Stomach (tissue), 9 donors: ENCODE results near the gene RBL1. TPM values are rescaled to one million over a fixed set of nuclear protein-coding genes. Genes with fewer than 3 reads are reported as not detected.
A peak's percentile ranks its signal among the peaks of the same experiment; 100 is the strongest.
"Not testable (repeated sequence)": the region's sequence is repeated elsewhere in the genome, so short reads cannot be mapped to it uniquely, and the experiment has no call there.

ENCODE experiments used
- DNase-seq, 2 donors: peaks; one replicate each; pipeline versions ENCODE4 v3.0.0 to v3.0.0-alpha.2; 2013 to 2019
- H3K27ac ChIP-seq, 5 donors: fragments of 200-600 bp in 4 of 5; sonication (generic) in 4 of 5; one replicate each; pipeline ENCODE4 v1.5.1; 2013 to 2019; ENCODE audit warnings: mild to moderate bottlenecking in 1 of 5, moderate library complexity in 1 of 5
- H3K27me3 ChIP-seq, 3 donors: fragments of 200-600 bp; sonication (generic); one replicate each; pipeline ENCODE4 v1.5.1; 2017 to 2019; ENCODE audit warnings: mixed run types in 1 of 3
- H3K36me3 ChIP-seq, 4 donors: fragments of 200-600 bp; sonication (generic); 1 replicate in 3 of 4; 2 replicates in 1 of 4; pipeline ENCODE4 v1.5.1; 2016 to 2019
- H3K4me1 ChIP-seq, 4 donors: fragments of 200-600 bp; sonication (generic); one replicate each; pipeline ENCODE4 v1.5.1; 2016 to 2019
- H3K4me3 ChIP-seq, 4 donors: fragments of 200-600 bp; sonication (generic) in 3 of 4; one replicate each; pipeline ENCODE4 v1.5.1; 2016 to 2019; ENCODE audit warnings: mild to moderate bottlenecking in 1 of 4
- H3K9me3 ChIP-seq, 4 donors: fragments of 200-600 bp; sonication (generic); one replicate each; pipeline ENCODE4 v1.5.1; 2016 to 2019
- CTCF ChIP-seq, 7 experiments: fragments of 450-650 bp in 4 of 7; fragments of 200-600 bp in 3 of 7; sonication (generic) in 3 of 7; IDR thresholded peaks; one replicate each; pipeline ENCODE4 v1.5.1; 2016 to 2019; ENCODE audit warnings: antibody characterized with exemption in 7 of 7, control low read depth in 2 of 7, mild to moderate bottlenecking in 1 of 7
- EP300 ChIP-seq: sonication (generic); formaldehyde crosslinking; IDR thresholded peaks from one replicate; pipeline ENCODE4 v1.6.1; 2017; ENCODE audit warnings: antibody characterized with exemption
- POLR2A ChIP-seq, 4 donors: fragments of 450-650 bp; IDR thresholded peaks; one replicate each; pipeline ENCODE4 v1.6.1; 2016; ENCODE audit warnings: antibody characterized with exemption in 4 of 4, control low read depth in 2 of 4, mild to moderate bottlenecking in 1 of 4, moderate library complexity in 1 of 4
- POLR2AphosphoS5 ChIP-seq, 3 donors: sonication (generic); formaldehyde crosslinking; IDR thresholded peaks; one replicate each; pipeline ENCODE4 v1.6.1; 2016; ENCODE audit warnings: antibody characterized with exemption in 3 of 3
- WGBS, 5 donors: extraction: QIAGEN DNeasy Blood & Tissue Kit in 3 of 5; methylation state at CpG; one replicate each; pipeline versions ENCODE4 v1.1.5 to v1.1.7; 2013 to 2018; 5-methylcytosine and 5-hydroxymethylcytosine counted together
- intact Hi-C: fragments of 100-400 bp; cut with DNase I; formaldehyde crosslinking; loops from one replicate; pipeline ENCODE4 v1.15.1; 2023; ENCODE audit warnings: low total_unique reads
- polyA plus RNA-seq, 3 donors: library from polyadenylated mRNA; stranded (reverse); fragments of 200-250 nt; gene quantifications; one replicate each; pipeline ENCODE4 v1.2.3, GENCODE V29; 2013
- total RNA-seq, 5 donors: library from RNA; depleted of rRNA; stranded (reverse); fragments of >200 nt; gene quantifications; one replicate each; pipeline versions ENCODE4 v1.1.0 to v1.2.3, GENCODE V29; 2014 to 2016
- donor health status: healthy with polysubstance abuse.
- donor health status: Bipolar disorder and iron deficiency.
- donor health status: healthy.

The RBL1 gene
- total and polyA plus RNA-seq, 8 donors = 1.5 to 13.0 (median 2.5) TPM

GRCh38 chr20:37020636-37021035 lies 75.2 kb downstream of the RBL1 start:
- no peaks in the 10 kb centered on the region for H3K27me3 ChIP-seq
- TF ChIP-seq CTCF (IDR thresholded peaks at IDR 0.05) (no peak), POLR2A (IDR thresholded peaks at IDR 0.05) (no peak), POLR2AphosphoS5 (IDR thresholded peaks at IDR 0.05) (no peak), EP300 (no peak)
- 90 to 99% (median 95%) methylated on average over 2 of the region's 2 CpGs for WGBS, 5 donors
- DNase-seq = no peak
- H3K4me1 ChIP-seq = no peaks in the 10 kb centered on the region
- H3K27ac ChIP-seq = no peak overlapping the region
- intact Hi-C loops = no loop called here
- no peaks in the 10 kb centered on the region for H3K9me3 ChIP-seq
- peaks cover 6 to 75% (median 65%) of the 10 kb centered on the region in 4 donors for H3K36me3 ChIP-seq
- H3K4me3 ChIP-seq = no peak overlapping the region

- H3K36me3 ChIP-seq = peaks cover 2 to 39% (median 30%) of the 10 kb centered on the region in 4 donors
- intact Hi-C loops, H3K4me3 ChIP-seq, H3K4me1 ChIP-seq, H3K27ac ChIP-seq, H3K27me3 ChIP-seq, DNase-seq, H3K9me3 ChIP-seq: not testable (repeated sequence)
- 90 to 98% (median 98%) methylated on average over 5 to 28 of the region's 28 CpGs for WGBS, 5 donors
Observed at GRCh38 chr20:37012631-37013030, 83.2 kb downstream of the RBL1 start.

GRCh38 chr20:37011858-37012257 lies 83.9 kb downstream of the RBL1 start:
- 97 to 98% (median 98%) methylated on average over 13 to 25 of the region's 25 CpGs for WGBS, 5 donors
- H3K27ac ChIP-seq, H3K9me3 ChIP-seq, intact Hi-C loops, H3K27me3 ChIP-seq, DNase-seq, H3K4me1 ChIP-seq, H3K4me3 ChIP-seq: not testable (repeated sequence)
- peaks cover 0 to 39% (median 24%) of the 10 kb centered on the region in 4 donors for H3K36me3 ChIP-seq

GRCh38 chr20:37011147-37011546 lies 84.7 kb downstream of the RBL1 start:
- Histone ChIP-seq H3K9me3 (no peaks in the 10 kb centered on the region), H3K4me3 (no peak overlapping the region), H3K4me1 (peaks cover 0 to 5% (median 0%) of the 10 kb centered on the region in 4 donors), H3K36me3 (peaks cover 0 to 39% (median 22%) of the 10 kb centered on the region in 4 donors), H3K27me3 (no peaks in the 10 kb centered on the region), H3K27ac (no peak overlapping the region)
- peak in 1 of 2 donors; percentile 15 for DNase-seq
- TF ChIP-seq POLR2AphosphoS5 (IDR thresholded peaks at IDR 0.05) (no peak), EP300 (no peak), CTCF (IDR thresholded peaks at IDR 0.05) (no peak), POLR2A (IDR thresholded peaks at IDR 0.05) (no peak)
- intact Hi-C loops = no loop called here

GRCh38 chr20:37007898-37008649 lies 87.7 kb downstream of the RBL1 start:
- intact Hi-C loops = no loop called here
- Histone ChIP-seq H3K4me1 (peaks cover 0 to 5% (median 0%) of the 10 kb centered on the region in 4 donors), H3K4me3 (no peak overlapping the region), H3K27ac (peak overlapping the region in 1 of 5 donors; percentile 16), H3K9me3 (no peaks in the 10 kb centered on the region), H3K27me3 (no peaks in the 10 kb centered on the region), H3K36me3 (peaks cover 0 to 36% (median 16%) of the 10 kb centered on the region in 4 donors)
- peak in 1 of 2 donors; percentile 55 for DNase-seq
- TF ChIP-seq CTCF (IDR thresholded peaks at IDR 0.05) = no peak
- TF ChIP-seq POLR2AphosphoS5 (IDR thresholded peaks at IDR 0.05) = no peak
- TF ChIP-seq EP300 = no peak
- TF ChIP-seq POLR2A (IDR thresholded peaks at IDR 0.05) = no peak

GRCh38 chr20:37005062-37005942 lies 90.5 kb downstream of the RBL1 start:
- WGBS, 5 donors = 83 to 93% (median 89%) methylated on average over 11 of the region's 11 CpGs

GRCh38 chr20:37001634-37002033 lies 94.2 kb downstream of the RBL1 start:
- intact Hi-C loops, H3K4me1 ChIP-seq: not testable (repeated sequence)
- WGBS, 5 donors = 92 to 100% (median 98%) methylated on average over 1 to 2 of the region's 2 CpGs

More at GRCh38 chr20:37005062-37005942, 90.5 kb downstream of the RBL1 start:
- Histone ChIP-seq H3K27ac (peak overlapping the region in 1 of 5 donors; percentile 8), H3K36me3 (peaks cover 0 to 40% (median 23%) of the 10 kb centered on the region in 4 donors)
- H3K4me3 ChIP-seq, intact Hi-C loops, H3K4me1 ChIP-seq, H3K27me3 ChIP-seq, H3K9me3 ChIP-seq: not testable (repeated sequence)
- DNase-seq = peak in 1 of 2 donors; percentile 36

GRCh38 chr20:37000171-37000570 lies 95.6 kb downstream of the RBL1 start:
- DNase-seq, H3K9me3 ChIP-seq, H3K27me3 ChIP-seq, intact Hi-C loops, H3K27ac ChIP-seq, H3K4me1 ChIP-seq, H3K4me3 ChIP-seq: not testable (repeated sequence)
- H3K36me3 ChIP-seq = peaks cover under 1 to 45% (median 38%) of the 10 kb centered on the region in 4 donors
- WGBS, 5 donors = 97 to 100% methylated on average over 5 to 12 of the region's 26 CpGs; no CpG with 5 or more reads in 3 of the 5 donors

More at GRCh38 chr20:37001634-37002033, 94.2 kb downstream of the RBL1 start:
- peaks cover 0 to 46% (median 35%) of the 10 kb centered on the region in 4 donors for H3K36me3 ChIP-seq
- not testable (repeated sequence) for H3K4me3 ChIP-seq, DNase-seq, H3K27ac ChIP-seq, H3K27me3 ChIP-seq, H3K9me3 ChIP-seq
